K562 (cell line): Measurements from ENCODE around the gene ZNF862. TPM values are rescaled to one million over a fixed set of nuclear protein-coding genes. Genes with fewer than 3 reads are reported as not detected.
A peak's percentile ranks its signal among the peaks of the same experiment; 100 is the strongest.

Experiments
- ATAC-seq: fragments of 200-7000 bp; cut with Tn5 transposase; 3 replicates; pipeline ENCODE4 v1.9.1; 2020; ENCODE audit warnings: moderate library complexity
- BruUV-seq: library from RNA; stranded (reverse); fragments of 400-500 nt; replicated peaks from 2 replicates; lab custom pipeline; 2021; lab: Mats Ljungman, UMichigan
- CTCF ChIA-PET: fragments of 300-600 bp; formaldehyde crosslinking; extraction: SDS; loops from one replicate; lab custom pipeline; 2021; ENCODE audit warnings: low intra/inter-chr PET ratio; lab: Yijun Ruan, JAX
- POLR2A ChIA-PET: fragments of 300-600, 350-650 bp; sonication (Branson Sonifier 250); formaldehyde crosslinking; extraction: SDS; loops from one replicate; lab custom pipeline; 2021; ENCODE audit warnings: antibody characterized with exemption, inconsistent platforms; lab: Yijun Ruan, JAX
- DNase-seq, 4 experiments: peaks; one replicate each; pipeline versions ENCODE4 v3.0.0 to v3.0.0-alpha.2; 2011 to 2018; ENCODE audit warnings: low spot score in 3 of 4, mixed read lengths in 3 of 4; ENCODE audit errors: extremely low read depth in 1 of 4
- FAIRE-seq: peaks from 2 replicates; lab custom pipeline; 2011; peaks lifted over from hg19 to GRCh38; lab: Jason Lieb, UNC
- H2AFZ ChIP-seq: 2 replicates; pipeline ENCODE4 v1.6.0; 2011; ENCODE audit warnings: low read depth, low read length, control low read depth, inconsistent platforms
- H3K27ac ChIP-seq: fragments of 200-600 bp; 3 replicates; pipeline ENCODE4 v1.8.0; 2011; ENCODE audit warnings: low read depth, mild to moderate bottlenecking, control low read depth, inconsistent platforms, low read length, moderate library complexity, mixed read lengths; ENCODE audit errors: extremely low read depth
- H3K27me3 ChIP-seq, 2 experiments: fragments of 300-600 bp in 1 of 2; 2 replicates in 1 of 2; 3 replicates in 1 of 2; pipeline versions ENCODE4 v1.6.0 to v1.8.0; 2011; ENCODE audit warnings: inconsistent platforms in 2 of 2, low read length in 2 of 2, mild to moderate bottlenecking in 1 of 2, mixed read lengths in 1 of 2, moderate library complexity in 1 of 2; ENCODE audit not compliant: control insufficient read depth in 2 of 2, insufficient read depth in 2 of 2
- H3K36me3 ChIP-seq: fragments of 300-600 bp; 3 replicates; pipeline ENCODE4 v1.8.0; 2011; ENCODE audit warnings: mild to moderate bottlenecking, low read length, inconsistent platforms; ENCODE audit not compliant: control insufficient read depth, insufficient read depth
- H3K4me1 ChIP-seq, 2 experiments: fragments of 200-600 bp in 1 of 2; replicated peaks in 1 of 2; 2 replicates in 1 of 2; 3 replicates in 1 of 2; pipeline versions ENCODE4 v1.5.1 to v1.8.0; 2011; ENCODE audit warnings: inconsistent platforms in 2 of 2, low read length in 2 of 2, mild to moderate bottlenecking in 1 of 2, mixed read lengths in 1 of 2, moderate library complexity in 1 of 2; ENCODE audit not compliant: control insufficient read depth in 2 of 2, insufficient read depth in 2 of 2
- H3K4me2 ChIP-seq: 2 replicates; pipeline ENCODE4 v1.6.1; 2011; ENCODE audit warnings: low read length, control low read depth, inconsistent platforms, mixed read lengths; ENCODE audit not compliant: insufficient read depth
- H3K4me3 ChIP-seq: fragments of 200-600 bp; sonication (generic), shearing (Covaris generic); 2 replicates; pipeline ENCODE4 v1.5.1; 2016; ENCODE audit warnings: control low read depth, inconsistent platforms
- H3K79me2 ChIP-seq: fragments of 200-600 bp; 3 replicates; pipeline ENCODE4 v1.8.0; 2011; ENCODE audit warnings: low read length, inconsistent platforms; ENCODE audit not compliant: control insufficient read depth, insufficient read depth
- H3K9ac ChIP-seq, 2 experiments: 2 replicates each; pipeline versions ENCODE4 v1.6.0 to v1.6.1; 2011; ENCODE audit warnings: low read depth in 2 of 2, low read length in 2 of 2, control low read depth in 1 of 2, inconsistent platforms in 1 of 2, mild to moderate bottlenecking in 1 of 2, mixed read lengths in 1 of 2; ENCODE audit not compliant: insufficient read depth in 1 of 2
- H3K9me1 ChIP-seq: one replicate; pipeline ENCODE4 v1.6.0; 2011; ENCODE audit warnings: inconsistent platforms, mild to moderate bottlenecking, low read length, moderate library complexity; ENCODE audit not compliant: control insufficient read depth, insufficient read depth
- H3K9me3 ChIP-seq: replicated peaks from 2 replicates; pipeline ENCODE4 v1.5.1; 2011; ENCODE audit warnings: low read depth, low read length, inconsistent platforms; ENCODE audit not compliant: control insufficient read depth, insufficient read depth
- H4K20me1 ChIP-seq: replicated peaks from 2 replicates; pipeline ENCODE4 v1.6.1; 2011; ENCODE audit warnings: low read length, inconsistent platforms, mixed read lengths; ENCODE audit not compliant: control insufficient read depth, insufficient read depth
- E2F1 ChIP-seq: sonication (generic); formaldehyde crosslinking; IDR thresholded peaks from 2 replicates; pipeline ENCODE4 v1.8.1; 2023; ENCODE audit warnings: mild to moderate bottlenecking, missing genetic modification reagents, moderate library complexity
- HNRNPL ChIP-seq: fragments of 200-400 bp; formaldehyde crosslinking; IDR thresholded peaks from 2 replicates; pipeline ENCODE4 v1.6.1; 2017; ENCODE audit warnings: low read depth, mild to moderate bottlenecking, low read length
- KAT8 ChIP-seq: fragments of 450-650 bp; IDR thresholded peaks from 2 replicates; pipeline ENCODE4 v1.6.1; 2016; ENCODE audit warnings: low read depth, mild to moderate bottlenecking
- MBD2 ChIP-seq: sonication (generic); IDR thresholded peaks from 2 replicates; pipeline ENCODE4 v1.6.1; 2016; ENCODE audit warnings: low read depth, borderline replicate concordance
- PPARD ChIP-seq: fragments of 250-450 bp; sonication (Bioruptor Pico); IDR thresholded peaks from 2 replicates; pipeline ENCODE4 v1.8.0; 2022; ENCODE audit warnings: inconsistent platforms, mild to moderate bottlenecking, moderate library complexity
- PREB ChIP-seq: sonication (generic); formaldehyde crosslinking; IDR thresholded peaks from 2 replicates; pipeline ENCODE4 v1.8.1; 2023; ENCODE audit warnings: mild to moderate bottlenecking, missing genetic modification reagents
- YY1 ChIP-seq, 3 experiments: IDR thresholded peaks; 2 replicates each; pipeline ENCODE4 v1.6.1; 2011; ENCODE audit warnings: low read length in 2 of 3, mild to moderate bottlenecking in 2 of 3, moderate library complexity in 2 of 3, borderline replicate concordance in 1 of 3, control low read depth in 1 of 3, low read depth in 1 of 3; ENCODE audit not compliant: insufficient read depth in 3 of 3, insufficient replicate concordance in 2 of 3, control insufficient read depth in 1 of 3, insufficient read length in 1 of 3; ENCODE audit errors: extremely low read depth in 1 of 3
- ZNF407 ChIP-seq: fragments of 450-650 bp; IDR thresholded peaks from 2 replicates; pipeline ENCODE4 v1.6.1; 2016; ENCODE audit warnings: low read depth
- ZSCAN32 ChIP-seq: fragments of 450-650 bp; formaldehyde crosslinking; IDR thresholded peaks from 2 replicates; pipeline ENCODE4 v1.4.0; 2020; ENCODE audit warnings: mild to moderate bottlenecking, moderate library complexity
- WGBS: fragments of 100-300 bp; shearing (Covaris generic); methylation state at CpG from one replicate; pipeline ENCODE4 v1.1.6; 2016; ENCODE audit warnings: low coverage, mixed read lengths; ENCODE audit not compliant: insufficient coverage; ENCODE audit errors: missing lambda C conversion rate; 5-methylcytosine and 5-hydroxymethylcytosine counted together
- in situ Hi-C: fragments of 300-500 bp; cut with MboI; formaldehyde crosslinking; loops from 4 replicates; pipeline ENCODE4 v1.15.0; 2018; ENCODE audit warnings: inconsistent platforms, mixed read lengths
- intact Hi-C: fragments of 100-400 bp; cut with micrococcal nuclease; formaldehyde crosslinking; loops from 2 replicates; pipeline ENCODE4 v1.14.2; 2022
- polyA plus RNA-seq, 8 experiments: library from polyadenylated mRNA; depleted of rRNA in 4 of 8; stranded (reverse) in 5 of 8; unstranded in 3 of 8; fragments of >200 nt; fragmentation: Nextera tagmentation in 2 of 8; fragmentation: Illumina TruSeq in 1 of 8; extraction: Ambion mirVana in 2 of 8; extraction: Trizol in 1 of 8; gene quantifications; 2 replicates each; pipeline versions ENCODE4 v1.2.1 to v1.2.3, GENCODE V29; 2011 to 2014; ENCODE audit warnings: inconsistent platforms in 1 of 8, missing spikeins in 1 of 8
- total RNA-seq, 7 experiments: library from RNA; depleted of rRNA in 6 of 7; stranded (reverse); fragments of >200 nt in 6 of 7; fragmentation: Illumina TruSeq in 2 of 7; extraction: Trizol in 2 of 7; gene quantifications; 2 replicates each; pipeline versions ENCODE4 v1.2.1 to v1.2.3, GENCODE V29; 2011 to 2021; ENCODE audit warnings: low replicate concordance in 1 of 7

Gene ZNF862
- total and polyA plus RNA-seq, 9 of the 15 experiments (the other 6 are each of a cell fraction or from before 2014, with no cell fraction given): 1.1 to 3.9 (median 2.6) TPM

GRCh38 chr7:149819141-149819960, 18.8 kb upstream of the ZNF862 start:
- Histone ChIP-seq H3K79me2 (no peaks in the 10 kb centered on the region), H4K20me1 (peaks cover 30% of the 10 kb centered on the region), H2AFZ (no peak overlapping the region), H3K36me3 (no peaks in the 10 kb centered on the region), H3K4me3 (no peak overlapping the region), H3K27me3 (peaks cover 29 to 100% of the 10 kb centered on the region in 2 experiments; a peak in 4 of 5 replicates), H3K9me1 (peaks cover 4% of the 10 kb centered on the region), H3K4me1 (peaks cover 0 to 77% of the 10 kb centered on the region in 2 experiments; a peak in 2 of 5 replicates), H3K9ac (no peak overlapping the region), H3K9me3 (no peaks in the 10 kb centered on the region), H3K4me2 (no peak overlapping the region), H3K27ac (no peak overlapping the region)
- in situ Hi-C loops (no loop called here), intact Hi-C loops (no loop called here)
- WGBS: 4% methylated on average over 28 of the region's 28 CpGs
- ATAC-seq: no peak
- ChIA-PET CTCF (no interaction called here), POLR2A (interaction anchor here (0.7 kb wide), 1 partner anchor 19 kb away, joined by 3 read pairs; no protein-coding TSS in a partner anchor)
- no peak for FAIRE-seq
- no TSS peak for BruUV-seq
- no peak for DNase-seq
- TF ChIP-seq MBD2: no peak
- peak; percentile 69; the same call in 1 of the 2 replicates for TF ChIP-seq HNRNPL
- no peak for TF ChIP-seq E2F1 (CRISPR knock-in tag)
- no peak for TF ChIP-seq KAT8
- TF ChIP-seq PREB: no peak
- no peak for TF ChIP-seq YY1 (IDR thresholded peaks at IDR 0.05; ENCODE audit: borderline replicate concordance in 1 of 3, control insufficient read depth in 1 of 3, extremely low read depth in 1 of 3, insufficient read depth in 3 of 3, insufficient read length in 1 of 3, insufficient replicate concordance in 2 of 3, low read depth in 1 of 3, low read length in 2 of 3)
- no peak for TF ChIP-seq ZNF407
- TF ChIP-seq PPARD (CRISPR knock-in tag): no peak
- TF ChIP-seq ZSCAN32 (CRISPR knock-in tag): no peak
